Activated T-cell treated with anti-CD3 and anti-CD28 coated beads for 24 hours (primary cell): Measurements from ENCODE around the gene DYNLT1.
"Not testable (repeated sequence)": the region's sequence is repeated elsewhere in the genome, so short reads cannot be mapped to it uniquely, and the experiment has no call there.

Experiments used
- DNase-seq: peaks from one replicate; pipeline ENCODE4 v3.0.0-alpha.2; 2020; ENCODE audit warnings: low read depth

Gene DYNLT1

GRCh38 chr6:158622545-158623190 is 21.9 kb downstream of the DYNLT1 start:
- no peak for DNase-seq

GRCh38 chr6:158621694-158622544 is 22.6 kb downstream of the DYNLT1 start:
- no peak for DNase-seq

- DNase-seq = no peak
These were observed 23.4 kb downstream of the DYNLT1 start for GRCh38 chr6:158620963-158621693.

- no peak for DNase-seq
These were observed 24.4 kb downstream of the DYNLT1 start for GRCh38 chr6:158619922-158620801.

GRCh38 chr6:158618289-158618688 is 26.3 kb downstream of the DYNLT1 start:
- DNase-seq = not testable (repeated sequence)

- DNase-seq = not testable (repeated sequence)
These were observed 29.9 kb downstream of the DYNLT1 start for GRCh38 chr6:158614606-158615005.

GRCh38 chr6:158611541-158612370 is 32.8 kb downstream of the DYNLT1 start:
- DNase-seq = no peak

GRCh38 chr6:158611039-158611438 is 33.5 kb downstream of the DYNLT1 start:
- no peak for DNase-seq

GRCh38 chr6:158610319-158610968 is 34.1 kb downstream of the DYNLT1 start:
- no peak for DNase-seq

- no peak for DNase-seq
These were observed 34.9 kb downstream of the DYNLT1 start for GRCh38 chr6:158609455-158610155.

GRCh38 chr6:158608221-158608620 is 36.3 kb downstream of the DYNLT1 start:
- no peak for DNase-seq

GRCh38 chr6:158607411-158608170 is 37.0 kb downstream of the DYNLT1 start:
- no peak for DNase-seq

GRCh38 chr6:158606935-158607334 is 37.6 kb downstream of the DYNLT1 start:
- DNase-seq = no peak

- not testable (repeated sequence) for DNase-seq
These were observed 38.5 kb downstream of the DYNLT1 start for GRCh38 chr6:158606011-158606410.

- peak; percentile 39 for DNase-seq
These were observed 39.2 kb downstream of the DYNLT1 start for GRCh38 chr6:158605266-158605878.

GRCh38 chr6:158604048-158604406 is 40.5 kb downstream of the DYNLT1 start:
- DNase-seq = no peak

- no peak for DNase-seq
These were observed 41.1 kb downstream of the DYNLT1 start for GRCh38 chr6:158603261-158604047.

- DNase-seq = no peak
These were observed 44.9 kb downstream of the DYNLT1 start for GRCh38 chr6:158599635-158600034.
